GM03348 (cell line): ENCODE measurements around the gene RMP24.
"Not testable (repeated sequence)": the region's sequence is repeated elsewhere in the genome, so short reads cannot be mapped to it uniquely, and the experiment has no call there.

Source experiments
- DNase-seq: peaks from one replicate; pipeline ENCODE4 v3.0.0; 2012; ENCODE audit warnings: low spot score

Gene RMP24

DNA sequence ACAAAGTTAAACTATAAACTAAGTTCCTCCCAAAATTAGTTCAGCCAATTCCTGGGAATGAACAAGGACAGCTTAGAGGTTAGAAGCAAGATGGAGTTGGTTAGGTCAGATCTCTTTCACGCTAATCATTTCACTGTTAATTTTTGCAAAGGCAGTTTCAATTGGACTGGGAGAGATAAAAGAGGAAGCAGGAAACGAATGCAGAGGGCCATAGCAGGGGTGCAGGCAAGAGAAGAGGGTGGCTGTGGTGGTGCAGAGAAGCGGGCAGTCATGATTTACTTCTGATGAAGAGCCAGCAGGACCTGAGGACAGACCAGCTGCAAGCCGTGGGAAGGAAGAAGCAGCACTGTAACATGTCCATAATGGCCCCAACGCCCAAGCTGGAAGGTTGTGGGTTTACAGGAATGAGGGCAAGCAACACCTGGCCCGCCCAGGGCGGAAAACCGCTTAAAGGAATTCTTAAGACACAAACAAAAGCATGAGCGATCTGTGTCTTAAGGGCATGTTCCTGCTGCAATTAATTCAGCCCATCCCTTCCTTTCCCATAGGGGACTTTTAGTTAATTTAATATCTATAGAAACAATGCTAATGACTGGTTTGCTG, 4.1 kb upstream of the RMP24 start:
- DNase-seq = no peak

GRCh38 chr18:35969676-35970075, 2.8 kb upstream of the RMP24 start:
- no peak for DNase-seq

GRCh38 chr18:35971661-35972196, 750 bp upstream of the RMP24 start:
- no peak for DNase-seq

GRCh38 chr18:35973650-35974049, 1.2 kb downstream of the RMP24 start:
- no peak for DNase-seq

DNA sequence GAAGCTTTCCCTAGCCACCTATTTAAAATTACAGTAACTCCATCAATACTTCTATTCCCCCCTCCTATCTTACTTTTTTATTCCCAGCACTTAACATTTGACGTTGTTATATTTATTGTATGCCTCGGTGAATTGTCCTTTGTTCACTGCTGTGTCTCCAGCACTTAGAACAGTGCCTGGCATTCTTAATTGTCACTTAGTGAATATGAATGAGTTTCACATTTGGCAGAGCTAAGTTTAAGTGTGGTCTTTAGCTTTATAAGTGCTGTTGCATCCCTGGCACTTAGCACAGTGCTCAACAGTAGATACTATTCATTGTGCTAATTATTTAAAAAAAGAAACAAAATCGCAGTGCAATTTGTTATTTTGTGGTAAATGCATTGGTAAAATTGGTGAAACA, 1.7 kb downstream of the RMP24 start:
- DNase-seq = no peak

GRCh38 chr18:35979112-35979511, 6.6 kb downstream of the RMP24 start:
- DNase-seq = no peak

- no peak for DNase-seq
Observed at GRCh38 chr18:35982409-35983114, 10.1 kb downstream of the RMP24 start.

DNA sequence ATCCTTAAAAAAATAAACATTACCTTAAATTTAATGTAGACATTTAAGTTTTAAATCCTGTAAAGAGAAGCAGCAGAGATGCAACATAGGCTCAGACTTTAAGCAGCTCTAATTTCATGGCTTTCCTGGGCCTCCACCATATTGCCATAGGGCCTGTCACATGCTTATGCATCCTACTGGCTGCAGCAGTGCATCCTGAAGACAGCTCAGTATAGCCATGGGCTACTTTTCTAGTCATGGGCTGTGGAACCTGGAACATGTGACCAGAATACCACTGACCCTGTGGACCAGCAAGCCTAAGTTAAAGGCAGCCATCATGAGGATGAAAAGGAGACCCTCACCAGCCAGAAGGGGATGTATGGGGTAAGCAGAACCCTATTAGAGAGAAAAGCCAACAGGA, 10.7 kb downstream of the RMP24 start:
- DNase-seq = no peak

- peak; percentile 61 for DNase-seq
Observed at GRCh38 chr18:35983818-35984217, 11.3 kb downstream of the RMP24 start.

DNA sequence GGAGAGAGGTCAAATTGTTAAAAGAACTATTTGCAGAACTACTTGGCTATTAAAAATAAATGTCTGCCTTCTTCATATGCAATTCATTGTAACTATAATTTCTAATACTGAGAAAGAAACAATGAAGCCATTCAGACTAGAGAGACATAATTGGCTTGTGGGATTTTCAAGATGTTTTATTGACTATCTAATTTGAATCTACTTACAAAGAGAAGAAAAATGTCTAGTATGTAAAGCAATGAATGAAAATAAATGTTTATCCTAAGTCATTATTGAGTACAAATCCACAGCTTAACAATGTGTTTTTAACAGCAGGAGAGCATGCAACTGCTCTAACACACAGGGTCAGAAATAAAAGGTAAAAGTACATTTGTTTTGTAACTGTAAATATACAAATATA, 19.2 kb downstream of the RMP24 start:
- no peak for DNase-seq

DNA sequence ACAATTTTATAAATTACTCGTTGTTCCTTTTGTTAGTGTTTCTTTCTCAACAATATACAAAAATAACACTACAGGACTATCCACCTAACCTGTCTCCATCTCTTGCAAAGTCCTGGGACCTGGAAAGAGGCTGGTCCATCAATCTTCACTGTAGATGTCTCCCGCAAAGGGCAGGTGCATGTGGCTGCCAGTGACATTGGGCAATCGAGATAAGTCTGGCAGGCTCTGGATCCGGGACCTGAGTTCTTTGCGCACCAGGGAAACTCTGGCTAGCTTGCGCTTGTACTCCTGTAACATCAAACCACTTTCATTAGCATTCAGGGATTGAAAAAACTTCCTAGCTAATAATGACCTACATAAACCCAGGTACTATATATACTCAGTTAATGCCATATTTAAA, 20.5 kb downstream of the RMP24 start:
- DNase-seq = no peak

DNA sequence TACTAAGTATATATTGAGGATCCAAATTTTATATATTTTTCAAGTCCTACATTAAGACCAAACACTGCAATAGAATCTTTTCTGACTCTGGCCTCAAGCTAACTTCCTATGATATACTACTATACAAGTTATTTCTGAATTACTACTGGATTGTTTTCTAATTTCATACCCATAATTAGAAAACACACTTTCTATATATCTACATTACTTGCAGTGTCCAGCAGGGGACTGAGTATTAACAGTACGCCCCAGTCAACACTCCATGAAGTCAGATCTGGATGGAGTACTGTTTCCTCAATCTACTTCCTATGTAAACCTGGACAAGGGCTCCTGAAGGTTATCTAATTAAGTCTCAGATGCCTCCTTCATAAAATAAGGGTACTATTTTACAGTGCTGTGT, 26.5 kb downstream of the RMP24 start:
- no peak for DNase-seq

- peak; percentile 20 for DNase-seq
Observed at GRCh38 chr18:35999925-36000324, 27.4 kb downstream of the RMP24 start.

DNA sequence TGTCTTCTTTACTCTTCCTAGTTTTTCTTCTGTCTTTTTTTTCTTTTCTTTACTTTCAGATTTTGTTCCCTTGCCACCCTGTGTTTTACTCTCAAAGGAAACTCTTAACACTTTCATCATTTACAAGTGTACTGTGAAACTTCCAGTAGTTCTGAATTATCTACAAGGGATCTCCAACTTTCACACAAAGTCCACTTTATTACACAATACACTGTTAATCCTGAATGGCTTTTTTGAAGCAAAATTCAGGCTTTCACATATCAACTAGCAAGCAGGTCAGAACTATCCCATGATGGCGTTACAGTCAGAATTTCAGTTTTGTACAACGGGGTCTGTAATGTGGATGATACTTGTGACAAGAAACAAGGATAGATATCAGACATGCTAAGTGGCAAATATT, 34.5 kb downstream of the RMP24 start:
- DNase-seq = no peak

DNA sequence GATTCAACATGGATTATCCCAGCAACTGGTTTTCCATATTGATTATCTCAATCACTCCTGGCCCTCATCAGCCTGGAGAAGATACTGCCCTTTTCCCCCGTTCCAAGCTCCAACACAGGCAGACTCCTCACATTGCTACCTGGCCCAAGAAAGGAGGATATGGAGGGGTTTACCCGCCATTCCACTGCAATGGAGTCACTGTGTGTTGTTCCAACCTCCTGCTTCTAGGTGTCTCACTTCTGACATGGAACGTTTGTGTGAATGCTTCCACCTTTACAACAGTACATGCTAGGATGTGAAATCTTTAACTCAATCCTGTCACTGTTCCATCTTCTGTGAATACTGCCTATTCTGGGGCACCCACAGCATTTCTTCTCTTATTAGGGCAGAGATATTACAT, 36.7 kb downstream of the RMP24 start:
- DNase-seq = no peak

DNA sequence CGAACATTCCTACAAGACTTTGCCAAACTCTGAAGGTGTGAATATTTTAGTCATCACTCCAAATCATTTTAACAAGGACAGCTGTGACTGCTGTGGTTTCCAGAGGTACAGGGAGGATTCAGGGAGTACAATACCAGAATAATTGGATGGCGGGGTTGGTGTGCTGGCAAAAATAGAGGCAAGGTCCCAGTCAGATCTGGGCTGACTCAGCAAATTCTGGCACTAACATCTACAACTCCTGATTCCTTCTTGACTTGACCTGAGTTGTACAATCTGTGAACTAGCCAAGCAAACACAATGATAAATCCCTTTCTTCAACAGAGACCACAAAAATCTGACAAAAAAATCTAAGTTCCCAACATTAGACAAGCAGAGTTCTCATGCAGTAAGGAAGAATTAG, 40.4 kb downstream of the RMP24 start:
- no peak for DNase-seq

- DNase-seq = no peak
Observed at GRCh38 chr18:36015629-36016028, 43.1 kb downstream of the RMP24 start.

- DNase-seq = peak; percentile 9
Observed at GRCh38 chr18:36017232-36017631, 44.8 kb downstream of the RMP24 start.

- no peak for DNase-seq
Observed at GRCh38 chr18:36020174-36020711, 47.8 kb downstream of the RMP24 start.

DNA sequence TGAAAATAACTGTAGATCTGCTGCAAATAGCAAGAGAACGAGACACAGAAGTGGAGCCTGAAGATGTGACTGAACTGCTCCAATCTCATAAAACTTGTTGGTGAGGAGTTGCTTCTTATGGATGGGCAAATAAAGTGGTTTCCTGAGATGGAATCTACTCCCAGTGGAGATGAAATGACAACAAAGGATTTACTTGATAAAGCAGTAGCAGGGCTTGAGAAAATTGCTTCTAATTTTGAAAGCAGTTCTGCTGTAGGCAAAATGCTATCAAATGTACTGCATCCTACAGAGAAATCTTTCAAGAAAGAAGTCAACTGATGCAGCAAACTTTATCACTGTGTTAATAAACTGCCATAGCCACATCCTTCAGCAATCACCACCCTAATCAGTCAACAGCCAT, 50.9 kb downstream of the RMP24 start:
- DNase-seq = no peak

GRCh38 chr18:36024241-36024640, 51.8 kb downstream of the RMP24 start:
- DNase-seq = not testable (repeated sequence)

DNA sequence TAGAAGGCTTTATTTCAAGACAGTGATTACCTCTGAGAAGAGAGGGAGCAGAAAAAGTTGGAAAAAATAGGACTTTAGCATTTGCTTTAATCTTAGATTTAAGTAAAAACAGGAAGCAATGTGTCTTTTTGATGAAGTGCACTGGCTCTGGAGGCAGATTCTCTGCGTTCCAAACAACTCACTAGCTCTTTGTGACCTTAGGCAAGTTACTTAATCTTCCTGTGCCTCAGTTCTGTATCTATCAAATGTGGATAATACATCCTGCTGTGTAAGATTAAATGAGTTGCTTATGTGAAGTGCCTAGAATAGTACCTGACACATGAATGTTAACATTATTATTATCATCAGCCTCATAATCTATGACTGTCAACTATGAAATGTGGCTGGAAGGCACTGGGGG, 52.5 kb downstream of the RMP24 start:
- DNase-seq = no peak

DNA sequence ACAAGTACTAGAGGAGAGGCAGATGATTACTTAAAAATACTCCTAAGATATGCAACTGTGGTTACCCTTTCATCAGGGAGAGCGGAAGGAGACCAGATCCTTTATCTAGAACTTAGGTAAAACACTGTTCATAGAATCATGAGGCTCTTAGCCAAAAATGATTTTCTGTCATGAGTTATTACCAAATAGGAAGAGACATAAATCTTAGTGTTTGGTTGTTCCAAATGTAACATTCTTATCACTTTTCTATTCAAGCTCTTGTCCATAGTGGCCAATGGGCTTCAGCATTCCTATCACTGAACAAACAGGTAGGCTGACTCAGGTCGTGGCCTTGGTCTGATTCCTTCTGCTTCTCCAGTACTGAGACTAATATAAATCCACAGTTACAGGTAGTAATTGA, 56.4 kb downstream of the RMP24 start:
- no peak for DNase-seq
